Measurements from ENCODE around the gene ASPA. TPM values are rescaled to one million over a fixed set of nuclear protein-coding genes. Genes with fewer than 3 reads are reported as not detected.

Gene ASPA
- under 0.01 TPM in 1 of 2 replicates, not detected in the other for total RNA-seq

DNA sequence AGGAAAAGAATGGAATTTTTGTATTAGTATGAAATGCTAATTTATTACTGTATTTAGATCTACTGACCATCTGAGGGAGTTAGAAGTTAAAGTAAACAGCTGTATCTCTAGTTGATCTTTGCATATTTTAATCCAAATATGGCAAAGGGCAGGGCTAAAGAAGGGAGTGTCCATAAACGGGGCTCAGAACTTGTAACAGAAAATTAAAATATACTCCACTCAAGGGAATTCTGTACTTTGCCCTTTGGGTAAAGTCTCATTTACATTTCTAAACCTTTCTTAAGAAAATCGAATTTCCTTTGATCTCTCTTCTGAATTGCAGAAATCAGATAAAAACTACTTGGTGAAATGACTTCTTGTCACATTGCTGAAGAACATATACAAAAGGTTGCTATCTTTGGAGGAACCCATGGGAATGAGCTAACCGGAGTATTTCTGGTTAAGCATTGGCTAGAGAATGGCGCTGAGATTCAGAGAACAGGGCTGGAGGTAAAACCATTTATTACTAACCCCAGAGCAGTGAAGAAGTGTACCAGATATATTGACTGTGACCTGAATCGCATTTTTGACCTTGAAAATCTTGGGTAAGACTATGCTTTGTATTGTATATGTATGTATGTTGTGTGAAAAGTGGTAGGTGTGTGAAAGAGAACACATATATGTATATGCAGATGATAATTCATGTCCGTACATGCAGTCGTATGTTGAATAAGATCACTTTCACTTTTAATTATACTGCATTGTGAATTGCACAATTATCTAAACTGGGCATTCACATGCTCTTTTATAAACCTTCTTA is at the start of gene ASPA:
Gene ASPA (plus strand): TSS at position 186 of the 799 bp plus-strand sequence. CDS start 163 bp downstream, at position 349.

DNA sequence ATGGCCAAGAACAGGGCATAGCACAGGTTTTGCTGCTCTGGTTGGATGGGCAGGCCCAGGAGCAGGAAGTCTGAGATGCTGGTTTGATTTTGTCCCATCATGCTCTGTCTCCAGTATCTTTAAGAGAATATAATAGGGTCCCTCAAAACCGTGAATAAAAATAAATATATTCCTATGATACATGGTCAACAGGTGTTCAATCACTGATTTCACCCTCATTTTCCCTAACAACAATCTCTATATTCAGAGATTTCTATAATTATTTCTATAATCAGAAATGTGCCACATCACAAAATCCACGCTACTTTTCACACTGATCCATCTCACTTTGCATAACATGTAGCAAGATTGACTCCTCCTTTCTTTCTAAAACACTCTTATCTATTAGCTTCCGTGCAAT is 42.1 kb upstream of the ASPA start, which contains the start of gene OR1E2:
Gene OR1E2 (minus strand): TSS at position 101 of the 400 bp plus-strand sequence. CDS start 0 bp downstream, at position 101.

DNA sequence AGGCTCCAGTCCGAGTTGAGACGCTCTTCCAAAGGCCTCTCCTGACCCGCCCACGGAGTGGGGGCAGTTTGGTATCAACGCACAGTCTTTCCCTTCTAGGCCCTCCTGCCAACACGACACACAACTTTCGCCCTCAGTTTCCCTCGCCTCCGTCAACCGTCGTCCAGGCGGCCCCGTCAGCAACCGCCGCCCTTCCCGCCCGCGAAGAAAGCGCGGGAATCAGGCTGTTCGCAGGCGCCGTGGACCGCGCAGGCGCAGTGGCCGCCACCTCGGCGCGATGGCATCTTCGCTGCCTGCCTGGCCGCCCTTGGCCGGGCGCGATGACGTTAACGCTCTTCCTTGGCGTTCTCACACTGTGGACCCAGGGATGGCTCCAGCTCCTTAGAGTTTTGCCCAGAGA is 4.2 kb upstream of the ASPA start, which contains the start of gene SPATA22:
Gene SPATA22 (minus strand): TSS at position 221 of the 400 bp plus-strand sequence. CDS start 2,494 bp downstream, outside the sequence.

Other genes with a start within 250 kb of the ASPA start
- not detected in 2 replicates for gene OR3A1, start 177.6 kb upstream of the ASPA start, total RNA-seq
- not detected in 2 replicates for gene OR3A2, start 89.7 kb upstream of the ASPA start, total RNA-seq
- gene OR1E1, start 77.6 kb upstream of the ASPA start, total RNA-seq, result not detected in 2 replicates
- gene OR3A3, start 64.6 kb upstream of the ASPA start, total RNA-seq, result not detected in 2 replicates
- not detected in 2 replicates for gene OR1E2, start 42.2 kb upstream of the ASPA start, total RNA-seq
- 0.40 and 0.65 TPM in 2 replicates for gene SPATA22, start 4.2 kb upstream of the ASPA start, total RNA-seq
- gene TRPV3, start 81.8 kb downstream of the ASPA start, total RNA-seq, result under 0.01 TPM in 1 of 2 replicates, not detected in the other
- 0.80 and 1.4 TPM in 2 replicates for gene TRPV1, start 133.4 kb downstream of the ASPA start, total RNA-seq
- gene SHPK, start 160.3 kb downstream of the ASPA start, total RNA-seq, result 12.2 and 19.2 TPM in 2 replicates
- 21.0 and 25.1 TPM in 2 replicates for gene CTNS, start 160.8 kb downstream of the ASPA start, total RNA-seq
- gene TAX1BP3, start 192.6 kb downstream of the ASPA start, total RNA-seq, result 159 and 179 TPM in 2 replicates
- gene EMC6, start 192.8 kb downstream of the ASPA start, total RNA-seq, result 16.9 and 26.9 TPM in 2 replicates
- gene P2RX5, start 220.2 kb downstream of the ASPA start, total RNA-seq, result 0.27 and 1.7 TPM in 2 replicates
- 11.8 and 22.0 TPM in 2 replicates for gene HASPIN, start 247.9 kb downstream of the ASPA start, total RNA-seq